Progenitor cell of endocrine pancreas (in vitro differentiated cells): ENCODE results near the gene MIPOL1. TPM values are rescaled to one million over a fixed set of nuclear protein-coding genes. Genes with fewer than 3 reads are reported as not detected.
"Not testable (repeated sequence)": the region's sequence is repeated elsewhere in the genome, so short reads cannot be mapped to it uniquely, and the experiment has no call there.

ENCODE experiments used
- DNase-seq: peaks from one replicate; pipeline ENCODE4 v3.0.0; 2021; ENCODE audit warnings: low spot score; ENCODE audit not compliant: unreplicated experiment
- H3K27ac Mint-ChIP-seq: 2 replicates; pipeline ENCODE4 v1.8.0; 2021; ENCODE audit warnings: mild to moderate bottlenecking, moderate library complexity, mixed read lengths
- H3K27me3 Mint-ChIP-seq: 2 replicates; pipeline ENCODE4 v1.8.0; 2021; ENCODE audit warnings: mixed read lengths
- H3K36me3 Mint-ChIP-seq: 2 replicates; pipeline ENCODE4 v1.8.0; 2022; ENCODE audit warnings: mixed read lengths; ENCODE audit not compliant: insufficient read depth
- H3K4me1 Mint-ChIP-seq: 2 replicates; pipeline ENCODE4 v1.8.0; 2021; ENCODE audit warnings: low read depth, mixed read lengths
- H3K4me3 Mint-ChIP-seq: 2 replicates; pipeline ENCODE4 v1.8.0; 2021; ENCODE audit warnings: low read depth, mild to moderate bottlenecking, moderate library complexity, mixed read lengths
- H3K9me3 Mint-ChIP-seq: 2 replicates; pipeline ENCODE4 v1.8.0; 2021; ENCODE audit warnings: low read depth, mixed read lengths
- CTCF ChIP-seq: fragments of 200-600 bp; sonication (generic); IDR thresholded peaks from one replicate; pipeline ENCODE4 v1.5.0; 2021; ENCODE audit warnings: antibody characterized with exemption, mild to moderate bottlenecking; ENCODE audit not compliant: unreplicated experiment
- total RNA-seq: library from RNA; stranded (reverse); gene quantifications from 2 replicates; pipeline ENCODE4 v1.2.1, GENCODE V29; 2021

Gene MIPOL1
- total RNA-seq, 1 donor from 2014 or later, result 25.6 TPM

GRCh38 chr14:37363661-37364060 lies 165.9 kb downstream of the MIPOL1 start:
- H3K36me3 Mint-ChIP-seq, result peaks cover 63% of the 10 kb centered on the region
- H3K27me3 Mint-ChIP-seq, result no peaks in the 10 kb centered on the region
- TF ChIP-seq CTCF, result no peak
- peaks cover 52% of the 10 kb centered on the region for H3K9me3 Mint-ChIP-seq
- DNase-seq, result no peak
- no peak overlapping the region for H3K27ac Mint-ChIP-seq
- H3K4me3 Mint-ChIP-seq, result no peak overlapping the region
- H3K4me1 Mint-ChIP-seq, result peaks cover 11% of the 10 kb centered on the region

- peaks cover 30% of the 10 kb centered on the region for H3K9me3 Mint-ChIP-seq
- peaks cover 24% of the 10 kb centered on the region for H3K36me3 Mint-ChIP-seq
- no peak for DNase-seq
- peaks cover 3% of the 10 kb centered on the region for H3K4me1 Mint-ChIP-seq
- H3K27me3 Mint-ChIP-seq, result no peaks in the 10 kb centered on the region
- peak overlapping the region; percentile 65 for H3K27ac Mint-ChIP-seq
- no peak overlapping the region for H3K4me3 Mint-ChIP-seq
- TF ChIP-seq CTCF, result no peak
Observed at GRCh38 chr14:37369425-37369824, 171.7 kb downstream of the MIPOL1 start.

GRCh38 chr14:37375566-37375965 lies 177.8 kb downstream of the MIPOL1 start:
- peaks cover 1% of the 10 kb centered on the region for H3K4me1 Mint-ChIP-seq
- no peak for TF ChIP-seq CTCF
- DNase-seq, result no peak
- peaks cover 6% of the 10 kb centered on the region for H3K9me3 Mint-ChIP-seq
- no peaks in the 10 kb centered on the region for H3K27me3 Mint-ChIP-seq
- no peak overlapping the region for H3K27ac Mint-ChIP-seq
- peaks cover 13% of the 10 kb centered on the region for H3K36me3 Mint-ChIP-seq
- no peak overlapping the region for H3K4me3 Mint-ChIP-seq

- DNase-seq, result no peak
- Mint-ChIP-seq H3K27me3 (no peaks in the 10 kb centered on the region), H3K4me1 (peaks cover 1% of the 10 kb centered on the region), H3K9me3 (peaks cover 6% of the 10 kb centered on the region), H3K36me3 (peaks cover 13% of the 10 kb centered on the region), H3K27ac (no peak overlapping the region), H3K4me3 (no peak overlapping the region)
- no peak for TF ChIP-seq CTCF
Observed at GRCh38 chr14:37376944-37377609, 179.3 kb downstream of the MIPOL1 start.

- no peak for TF ChIP-seq CTCF
- Mint-ChIP-seq H3K9me3 (peaks cover 9% of the 10 kb centered on the region), H3K4me1 (peaks cover 11% of the 10 kb centered on the region), H3K27me3 (no peaks in the 10 kb centered on the region), H3K4me3 (peak overlapping the region; percentile 31), H3K27ac (peak overlapping the region; percentile 67), H3K36me3 (peaks cover 6% of the 10 kb centered on the region)
- DNase-seq, result no peak
Observed at GRCh38 chr14:37384870-37385596, 187.3 kb downstream of the MIPOL1 start.

- H3K4me3 Mint-ChIP-seq, H3K27ac Mint-ChIP-seq: not testable (repeated sequence)
Observed at GRCh38 chr14:37397157-37397940, 199.6 kb downstream of the MIPOL1 start.

More at GRCh38 chr14:37397157-37397940, 199.6 kb downstream of the MIPOL1 start:
- not testable (repeated sequence) for H3K27me3 Mint-ChIP-seq, DNase-seq, H3K4me1 Mint-ChIP-seq
- Mint-ChIP-seq H3K9me3 (peaks cover 57% of the 10 kb centered on the region), H3K36me3 (peaks cover 56% of the 10 kb centered on the region)
